NB4 (cell line): Measurements from ENCODE around the gene COL23A1.

Experiments
- DNase-seq: peaks from one replicate; pipeline ENCODE4 v3.0.0; 2010; ENCODE audit warnings: low read depth
- H3K4me3 ChIP-seq: one replicate; pipeline ENCODE4 v1.5.1; 2011; ENCODE audit warnings: mild to moderate bottlenecking, low read depth, low read length, moderate library complexity
- MYC ChIP-seq: IDR thresholded peaks from 2 replicates; pipeline ENCODE4 v1.6.1; 2011; ENCODE audit warnings: low read depth, low read length
- POLR2A ChIP-seq: IDR thresholded peaks from 2 replicates; pipeline ENCODE4 v1.6.1; 2011; ENCODE audit warnings: mild to moderate bottlenecking; ENCODE audit not compliant: insufficient read length; ENCODE audit errors: extremely low read depth
- TF ChIP-seq, protein P1 (sequence below): IDR thresholded peaks from one replicate; pipeline ENCODE4 v1.5.1; 2012; ENCODE audit warnings: low read depth, low read length
- TF ChIP-seq, protein P2 (sequence below): IDR thresholded peaks from 2 replicates; pipeline ENCODE4 v1.6.1; 2011; ENCODE audit warnings: low read depth, low read length

Gene COL23A1

DNA sequence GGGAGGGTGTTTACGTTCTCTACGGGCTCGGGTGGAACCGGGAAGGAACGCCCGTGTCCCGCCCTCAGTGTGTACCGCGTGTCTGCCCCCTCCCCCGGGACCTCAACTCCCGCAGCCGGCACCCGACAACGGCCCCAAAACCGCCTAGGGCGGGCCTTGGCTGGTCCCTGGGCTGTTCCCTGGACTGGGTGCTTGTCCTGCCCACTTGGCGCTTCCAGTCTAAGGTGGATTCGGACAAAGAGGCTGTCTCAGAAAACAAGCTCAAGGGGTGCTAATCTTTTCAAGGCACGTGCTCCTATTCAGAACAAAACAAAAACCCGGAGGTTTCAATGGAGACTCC lies 37.0 kb upstream of the COL23A1 start:
- TF ChIP-seq POLR2A, result no peak
- TF ChIP-seq, protein P1, sequence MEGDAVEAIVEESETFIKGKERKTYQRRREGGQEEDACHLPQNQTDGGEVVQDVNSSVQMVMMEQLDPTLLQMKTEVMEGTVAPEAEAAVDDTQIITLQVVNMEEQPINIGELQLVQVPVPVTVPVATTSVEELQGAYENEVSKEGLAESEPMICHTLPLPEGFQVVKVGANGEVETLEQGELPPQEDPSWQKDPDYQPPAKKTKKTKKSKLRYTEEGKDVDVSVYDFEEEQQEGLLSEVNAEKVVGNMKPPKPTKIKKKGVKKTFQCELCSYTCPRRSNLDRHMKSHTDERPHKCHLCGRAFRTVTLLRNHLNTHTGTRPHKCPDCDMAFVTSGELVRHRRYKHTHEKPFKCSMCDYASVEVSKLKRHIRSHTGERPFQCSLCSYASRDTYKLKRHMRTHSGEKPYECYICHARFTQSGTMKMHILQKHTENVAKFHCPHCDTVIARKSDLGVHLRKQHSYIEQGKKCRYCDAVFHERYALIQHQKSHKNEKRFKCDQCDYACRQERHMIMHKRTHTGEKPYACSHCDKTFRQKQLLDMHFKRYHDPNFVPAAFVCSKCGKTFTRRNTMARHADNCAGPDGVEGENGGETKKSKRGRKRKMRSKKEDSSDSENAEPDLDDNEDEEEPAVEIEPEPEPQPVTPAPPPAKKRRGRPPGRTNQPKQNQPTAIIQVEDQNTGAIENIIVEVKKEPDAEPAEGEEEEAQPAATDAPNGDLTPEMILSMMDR, result no peak
- TF ChIP-seq, protein P2, sequence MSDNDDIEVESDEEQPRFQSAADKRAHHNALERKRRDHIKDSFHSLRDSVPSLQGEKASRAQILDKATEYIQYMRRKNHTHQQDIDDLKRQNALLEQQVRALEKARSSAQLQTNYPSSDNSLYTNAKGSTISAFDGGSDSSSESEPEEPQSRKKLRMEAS, result no peak
- TF ChIP-seq MYC, result no peak
- DNase-seq, result no peak
- peak overlapping the region; percentile 21 for H3K4me3 ChIP-seq

DNA sequence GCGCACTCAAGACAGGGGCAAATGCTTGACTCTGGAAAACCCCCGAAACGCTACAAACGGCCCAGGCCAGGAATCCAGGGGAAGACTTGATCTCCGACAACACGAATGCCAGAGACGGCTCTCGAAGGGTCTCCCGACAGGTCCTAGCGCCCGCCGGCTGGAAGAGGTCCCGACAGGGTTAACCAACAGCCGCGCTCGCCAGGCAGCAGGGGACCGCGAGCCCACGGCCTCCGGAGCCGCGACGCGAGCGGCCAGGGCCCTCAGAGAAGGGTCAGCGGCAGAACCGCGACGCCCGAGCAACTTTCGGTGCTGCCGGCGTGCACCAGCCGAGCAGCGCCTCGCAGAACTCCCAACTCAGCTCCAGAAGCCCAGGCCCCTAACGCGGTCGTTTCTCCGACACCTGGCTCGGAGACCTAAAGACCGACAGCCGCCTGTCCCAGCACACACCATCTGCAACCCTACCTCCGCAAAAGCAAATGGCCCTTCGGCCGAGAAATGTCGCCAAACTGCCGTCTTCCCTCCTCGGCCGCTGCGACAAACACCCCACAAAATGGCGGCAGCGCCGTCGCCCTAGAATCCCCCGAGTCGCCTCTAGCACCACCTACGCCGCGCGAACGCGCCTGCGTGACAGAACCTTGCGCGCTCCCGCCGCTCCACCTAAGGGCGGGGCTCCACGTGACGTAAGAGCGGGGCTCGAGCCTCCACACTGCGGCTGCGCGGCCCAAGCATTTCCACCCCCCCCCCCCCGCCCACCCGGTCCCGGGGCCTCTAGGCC lies 36.5 kb upstream of the COL23A1 start, which contains the start of gene CLK4:
TSS of gene CLK4 (minus strand) at position 567 of the 775 bp plus-strand sequence. CDS start 3,634 bp downstream, outside the sequence.
- peak within 1 kb of the TSS; percentile 95 for H3K4me3 ChIP-seq
- TF ChIP-seq, protein P2, result peak; percentile 82
- TF ChIP-seq, protein P1, result no peak
- TF ChIP-seq MYC, result peak; percentile 71; the same call in 1 of the 2 replicates
- peak; percentile 90 for TF ChIP-seq POLR2A
- peak; percentile 94 for DNase-seq

DNA sequence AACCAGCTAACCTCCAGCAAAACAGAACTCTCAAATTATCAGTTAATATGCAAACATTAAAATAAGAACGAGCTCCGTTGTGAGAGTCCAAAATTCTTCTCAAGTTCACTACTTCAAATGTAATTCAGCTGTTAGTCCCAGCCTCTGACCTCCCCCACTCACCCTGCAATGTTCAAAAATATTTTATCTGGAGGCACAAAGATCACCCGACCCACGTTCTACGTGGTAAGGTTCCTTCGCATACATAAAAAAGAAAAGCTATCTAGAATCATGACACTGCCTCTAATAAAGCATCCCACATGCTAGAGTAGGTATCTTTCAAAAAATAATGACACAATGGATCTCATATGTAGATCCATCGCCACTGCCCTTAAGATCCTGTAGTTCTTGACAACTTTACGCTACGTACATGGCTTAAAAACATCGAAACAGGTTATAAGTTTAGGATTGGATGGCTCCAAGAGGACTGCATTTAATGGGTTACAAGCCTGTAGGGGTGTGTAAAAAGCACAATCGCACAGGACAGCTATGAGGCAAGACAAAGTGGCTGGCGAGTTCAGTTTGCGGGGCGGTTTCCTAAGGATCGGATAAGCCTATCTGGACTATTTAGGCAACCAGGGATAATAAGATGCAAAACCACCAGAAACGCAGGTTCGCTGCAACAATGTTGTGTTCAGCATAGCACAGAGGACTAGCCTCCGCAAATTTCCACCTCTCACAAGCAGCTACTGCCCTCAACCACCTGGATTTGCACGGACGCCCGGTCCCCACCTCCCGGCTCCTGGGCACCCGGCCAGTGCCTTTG lies 35.7 kb upstream of the COL23A1 start:
- H3K4me3 ChIP-seq, result peak overlapping the region; percentile 95
- TF ChIP-seq, protein P2, result no peak
- TF ChIP-seq, protein P1, result no peak
- no peak for TF ChIP-seq POLR2A
- TF ChIP-seq MYC, result no peak

DNA sequence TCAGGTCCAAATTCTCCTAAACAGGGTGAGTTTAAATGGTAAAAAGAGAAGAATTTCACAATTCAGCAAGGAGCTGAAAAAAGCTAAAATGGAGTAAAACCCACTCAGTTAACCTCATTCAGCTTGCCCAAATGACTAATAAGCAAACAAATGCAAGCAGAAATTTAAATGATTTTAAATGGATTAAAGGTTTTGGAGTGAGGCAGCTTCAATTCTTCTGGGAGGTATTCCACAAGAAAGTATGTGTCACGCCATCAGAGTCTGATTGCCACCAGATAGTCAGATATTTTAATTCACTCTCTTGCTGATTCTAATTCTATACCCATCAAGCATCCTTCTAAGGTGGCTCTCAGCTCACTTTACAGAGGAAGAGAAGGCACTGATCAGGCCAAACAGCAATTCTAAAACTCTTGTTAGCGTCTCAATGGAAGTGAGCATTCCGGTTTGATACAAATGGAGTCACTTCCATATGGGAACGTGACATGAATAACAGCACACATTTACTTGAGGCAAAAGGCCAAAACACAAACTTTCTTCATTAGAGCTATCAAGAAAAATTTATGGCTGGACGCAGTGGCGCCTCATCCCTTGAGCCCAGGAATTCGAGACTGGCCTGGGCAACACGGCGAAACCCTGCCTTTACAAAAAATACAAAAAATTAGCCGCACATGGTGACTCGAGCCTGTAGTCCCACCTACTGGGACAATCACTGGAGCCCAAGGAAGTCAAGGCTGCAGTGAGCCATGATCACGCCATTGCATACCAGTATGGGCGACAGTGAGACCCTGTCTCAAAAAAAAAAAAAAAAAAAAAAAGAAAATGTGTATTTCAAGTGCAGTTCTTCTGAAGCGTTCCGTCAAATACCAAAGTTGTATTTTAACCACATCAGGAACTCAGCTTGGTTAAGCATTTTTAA lies 34.7 kb upstream of the COL23A1 start:
- no peak for DNase-seq
- no peak for TF ChIP-seq MYC
- TF ChIP-seq, protein P1, result no peak
- peak overlapping the region; percentile 95 for H3K4me3 ChIP-seq

More for the DNA sequence above, 35.7 kb upstream of the COL23A1 start:
- DNase-seq, result peak; percentile 57

DNA sequence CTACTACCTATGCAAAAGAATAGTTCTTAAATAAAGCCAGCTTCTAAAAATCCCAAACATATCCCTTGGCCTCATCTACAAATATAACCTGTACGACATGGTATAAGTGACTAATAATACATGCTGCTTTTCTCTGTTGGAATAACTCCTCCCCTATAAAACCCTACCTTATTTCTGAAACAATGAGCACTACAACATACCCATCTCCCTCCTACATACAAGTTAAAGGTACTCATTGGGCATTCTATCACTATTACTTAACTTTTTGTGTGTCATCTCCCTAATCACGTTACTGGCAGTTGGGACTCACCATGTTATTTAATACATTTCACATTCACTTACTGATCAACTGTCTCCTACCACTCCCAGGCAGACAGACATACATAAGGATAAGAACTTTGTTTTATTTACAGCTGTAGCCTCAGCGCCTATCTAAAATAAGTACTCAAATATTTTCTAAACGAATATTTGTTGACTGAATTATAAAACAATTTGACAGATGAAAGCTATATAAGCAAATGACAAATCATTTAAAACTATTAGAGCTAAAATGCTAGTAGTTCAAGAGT lies 32.6 kb upstream of the COL23A1 start:
- no peak overlapping the region for H3K4me3 ChIP-seq
- DNase-seq, result no peak
- TF ChIP-seq, protein P1, result no peak
- TF ChIP-seq, protein P2, result no peak
- TF ChIP-seq MYC (no peak), POLR2A (no peak)
